K562 (cell line): Measurements from ENCODE around the gene TMEM161B. TPM values are rescaled to one million over a fixed set of nuclear protein-coding genes. Genes with fewer than 3 reads are reported as not detected.

Source experiments
- ATAC-seq: fragments of 200-7000 bp; cut with Tn5 transposase; 3 replicates; pipeline ENCODE4 v1.9.1; 2020; ENCODE audit warnings: moderate library complexity
- BruUV-seq: library from RNA; stranded (reverse); fragments of 400-500 nt; replicated peaks from 2 replicates; lab custom pipeline; 2021; lab: Mats Ljungman, UMichigan
- CTCF ChIA-PET: fragments of 300-600 bp; formaldehyde crosslinking; extraction: SDS; loops from one replicate; lab custom pipeline; 2021; ENCODE audit warnings: low intra/inter-chr PET ratio; lab: Yijun Ruan, JAX
- POLR2A ChIA-PET: fragments of 300-600, 350-650 bp; sonication (Branson Sonifier 250); formaldehyde crosslinking; extraction: SDS; loops from one replicate; lab custom pipeline; 2021; ENCODE audit warnings: antibody characterized with exemption, inconsistent platforms; lab: Yijun Ruan, JAX
- DNase-seq, 4 experiments: peaks; one replicate each; pipeline versions ENCODE4 v3.0.0 to v3.0.0-alpha.2; 2011 to 2018; ENCODE audit warnings: low spot score in 3 of 4, mixed read lengths in 3 of 4; ENCODE audit errors: extremely low read depth in 1 of 4
- FAIRE-seq: peaks from 2 replicates; lab custom pipeline; 2011; peaks lifted over from hg19 to GRCh38; lab: Jason Lieb, UNC
- H2AFZ ChIP-seq: 2 replicates; pipeline ENCODE4 v1.6.0; 2011; ENCODE audit warnings: low read depth, low read length, control low read depth, inconsistent platforms
- H3K27ac ChIP-seq: fragments of 200-600 bp; 3 replicates; pipeline ENCODE4 v1.8.0; 2011; ENCODE audit warnings: low read depth, mild to moderate bottlenecking, control low read depth, inconsistent platforms, low read length, moderate library complexity, mixed read lengths; ENCODE audit errors: extremely low read depth
- H3K27me3 ChIP-seq, 2 experiments: fragments of 300-600 bp in 1 of 2; 2 replicates in 1 of 2; 3 replicates in 1 of 2; pipeline versions ENCODE4 v1.6.0 to v1.8.0; 2011; ENCODE audit warnings: inconsistent platforms in 2 of 2, low read length in 2 of 2, mild to moderate bottlenecking in 1 of 2, mixed read lengths in 1 of 2, moderate library complexity in 1 of 2; ENCODE audit not compliant: control insufficient read depth in 2 of 2, insufficient read depth in 2 of 2
- H3K36me3 ChIP-seq: fragments of 300-600 bp; 3 replicates; pipeline ENCODE4 v1.8.0; 2011; ENCODE audit warnings: mild to moderate bottlenecking, low read length, inconsistent platforms; ENCODE audit not compliant: control insufficient read depth, insufficient read depth
- H3K4me1 ChIP-seq, 2 experiments: fragments of 200-600 bp in 1 of 2; replicated peaks in 1 of 2; 2 replicates in 1 of 2; 3 replicates in 1 of 2; pipeline versions ENCODE4 v1.5.1 to v1.8.0; 2011; ENCODE audit warnings: inconsistent platforms in 2 of 2, low read length in 2 of 2, mild to moderate bottlenecking in 1 of 2, mixed read lengths in 1 of 2, moderate library complexity in 1 of 2; ENCODE audit not compliant: control insufficient read depth in 2 of 2, insufficient read depth in 2 of 2
- H3K4me2 ChIP-seq: 2 replicates; pipeline ENCODE4 v1.6.1; 2011; ENCODE audit warnings: low read length, control low read depth, inconsistent platforms, mixed read lengths; ENCODE audit not compliant: insufficient read depth
- H3K4me3 ChIP-seq: fragments of 200-600 bp; sonication (generic), shearing (Covaris generic); 2 replicates; pipeline ENCODE4 v1.5.1; 2016; ENCODE audit warnings: control low read depth, inconsistent platforms
- H3K79me2 ChIP-seq: fragments of 200-600 bp; 3 replicates; pipeline ENCODE4 v1.8.0; 2011; ENCODE audit warnings: low read length, inconsistent platforms; ENCODE audit not compliant: control insufficient read depth, insufficient read depth
- H3K9ac ChIP-seq, 2 experiments: 2 replicates each; pipeline versions ENCODE4 v1.6.0 to v1.6.1; 2011; ENCODE audit warnings: low read depth in 2 of 2, low read length in 2 of 2, control low read depth in 1 of 2, inconsistent platforms in 1 of 2, mild to moderate bottlenecking in 1 of 2, mixed read lengths in 1 of 2; ENCODE audit not compliant: insufficient read depth in 1 of 2
- H3K9me1 ChIP-seq: one replicate; pipeline ENCODE4 v1.6.0; 2011; ENCODE audit warnings: inconsistent platforms, mild to moderate bottlenecking, low read length, moderate library complexity; ENCODE audit not compliant: control insufficient read depth, insufficient read depth
- H3K9me3 ChIP-seq: replicated peaks from 2 replicates; pipeline ENCODE4 v1.5.1; 2011; ENCODE audit warnings: low read depth, low read length, inconsistent platforms; ENCODE audit not compliant: control insufficient read depth, insufficient read depth
- H4K20me1 ChIP-seq: replicated peaks from 2 replicates; pipeline ENCODE4 v1.6.1; 2011; ENCODE audit warnings: low read length, inconsistent platforms, mixed read lengths; ENCODE audit not compliant: control insufficient read depth, insufficient read depth
- CBX1 ChIP-seq: sonication (generic); IDR thresholded peaks from 2 replicates; pipeline ENCODE4 v1.6.1; 2016; ENCODE audit warnings: antibody characterized with exemption, low read depth, mild to moderate bottlenecking
- ELF1 ChIP-seq: fragments of 200-800 bp; sonication (Bioruptor generic); IDR thresholded peaks from 2 replicates; pipeline ENCODE4 v1.6.1; 2016; ENCODE audit warnings: missing genetic modification characterization, missing compliant biosample characterization
- MEIS2 ChIP-seq: fragments of 450-650 bp; IDR thresholded peaks from 2 replicates; pipeline ENCODE4 v1.6.1; 2014; ENCODE audit warnings: mild to moderate bottlenecking; ENCODE audit not compliant: partially characterized antibody
- MLX ChIP-seq, 2 experiments: fragments of 450-650 bp in 1 of 2; sonication (generic) in 1 of 2; formaldehyde crosslinking; conservative IDR thresholded peaks; 2 replicates each; pipeline versions ENCODE4 v1.4.0 to v1.8.1; 2020 to 2022; ENCODE audit warnings: mild to moderate bottlenecking in 1 of 2, missing genetic modification reagents in 1 of 2
- PBX2 ChIP-seq, 2 experiments: IDR thresholded peaks in 1 of 2; conservative IDR thresholded peaks in 1 of 2; 2 replicates each; pipeline ENCODE4 v1.6.1; 2016; ENCODE audit warnings: low read depth in 2 of 2, mild to moderate bottlenecking in 1 of 2, missing compliant biosample characterization in 1 of 2, missing genetic modification characterization in 1 of 2, moderate library complexity in 1 of 2
- SIN3B ChIP-seq: fragments of 450-650 bp; IDR thresholded peaks from 2 replicates; pipeline ENCODE4 v1.6.1; 2017; ENCODE audit warnings: low read depth, mild to moderate bottlenecking, moderate library complexity
- TEAD1 ChIP-seq, 2 experiments: fragments of 450-650 bp in 1 of 2; sonication (generic) in 1 of 2; formaldehyde crosslinking; IDR thresholded peaks; 2 replicates each; pipeline versions ENCODE4 v1.4.0 to v1.8.0; 2020 to 2022; ENCODE audit warnings: mild to moderate bottlenecking in 2 of 2, missing genetic modification reagents in 1 of 2
- TGIF2 ChIP-seq: sonication (generic); formaldehyde crosslinking; IDR thresholded peaks from 2 replicates; pipeline ENCODE4 v1.8.1; 2022; ENCODE audit warnings: mild to moderate bottlenecking, missing genetic modification reagents, moderate library complexity
- WGBS: fragments of 100-300 bp; shearing (Covaris generic); methylation state at CpG from one replicate; pipeline ENCODE4 v1.1.6; 2016; ENCODE audit warnings: low coverage, mixed read lengths; ENCODE audit not compliant: insufficient coverage; ENCODE audit errors: missing lambda C conversion rate; 5-methylcytosine and 5-hydroxymethylcytosine counted together
- in situ Hi-C: fragments of 300-500 bp; cut with MboI; formaldehyde crosslinking; loops from 4 replicates; pipeline ENCODE4 v1.15.0; 2018; ENCODE audit warnings: inconsistent platforms, mixed read lengths
- intact Hi-C: fragments of 100-400 bp; cut with micrococcal nuclease; formaldehyde crosslinking; loops from 2 replicates; pipeline ENCODE4 v1.14.2; 2022
- polyA plus RNA-seq, 8 experiments: library from polyadenylated mRNA; depleted of rRNA in 4 of 8; stranded (reverse) in 5 of 8; unstranded in 3 of 8; fragments of >200 nt; fragmentation: Nextera tagmentation in 2 of 8; fragmentation: Illumina TruSeq in 1 of 8; extraction: Ambion mirVana in 2 of 8; extraction: Trizol in 1 of 8; gene quantifications; 2 replicates each; pipeline versions ENCODE4 v1.2.1 to v1.2.3, GENCODE V29; 2011 to 2014; ENCODE audit warnings: inconsistent platforms in 1 of 8, missing spikeins in 1 of 8
- total RNA-seq, 7 experiments: library from RNA; depleted of rRNA in 6 of 7; stranded (reverse); fragments of >200 nt in 6 of 7; fragmentation: Illumina TruSeq in 2 of 7; extraction: Trizol in 2 of 7; gene quantifications; 2 replicates each; pipeline versions ENCODE4 v1.2.1 to v1.2.3, GENCODE V29; 2011 to 2021; ENCODE audit warnings: low replicate concordance in 1 of 7
- TF ChIP-seq, protein P1 (sequence below): fragments of 150-350 bp; conservative IDR thresholded peaks from 2 replicates; pipeline ENCODE4 v1.6.1; 2014; ENCODE audit warnings: low read length
- TF ChIP-seq, protein P2 (sequence below): fragments of 450-650 bp; IDR thresholded peaks from 2 replicates; pipeline ENCODE4 v1.7.0; 2016; ENCODE audit warnings: borderline replicate concordance
- TF ChIP-seq, protein P3 (sequence below): fragments of 450-650 bp; IDR thresholded peaks from 2 replicates; pipeline ENCODE4 v1.6.1; 2018; ENCODE audit warnings: mild to moderate bottlenecking, low read depth; ENCODE audit not compliant: partially characterized antibody

TMEM161B gene
- total and polyA plus RNA-seq, 9 of the 15 experiments (the other 6 are each of a cell fraction or from before 2014, with no cell fraction given) = 18.9 to 57.1 (median 40.6) TPM

DNA sequence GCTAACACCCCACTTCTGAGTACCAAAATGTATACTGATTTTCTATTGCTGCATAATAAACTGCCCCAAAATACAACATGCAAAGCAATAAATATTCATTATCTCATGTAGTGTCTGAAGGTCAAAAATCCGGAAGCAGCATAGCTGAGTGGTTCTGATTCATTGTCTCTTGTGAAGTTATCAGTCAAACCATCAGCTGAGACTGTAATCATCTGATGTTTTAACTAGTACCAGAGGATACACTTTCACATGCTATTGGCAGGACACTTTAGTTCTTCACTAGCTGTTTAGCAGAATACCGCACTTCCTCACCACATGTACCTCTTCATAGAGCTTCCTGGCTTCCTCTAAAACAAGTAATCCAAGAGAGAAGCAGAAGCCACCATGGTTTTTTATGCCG is 12.7 kb upstream of the TMEM161B start:
- DNase-seq = no peak
- FAIRE-seq = no peak
- no peak for ATAC-seq
- intact Hi-C loops = no loop called here
- ChIA-PET POLR2A (no interaction called here), CTCF (no interaction called here)
- in situ Hi-C loops = no loop called here
- Histone ChIP-seq H3K9ac (no peak overlapping the region), H3K36me3 (peaks cover 27% of the 10 kb centered on the region; the same call in 2 of the 3 replicates), H3K4me2 (no peak overlapping the region), H2AFZ (no peak overlapping the region), H3K9me3 (no peaks in the 10 kb centered on the region), H3K9me1 (no peaks in the 10 kb centered on the region), H4K20me1 (no peaks in the 10 kb centered on the region), H3K4me3 (no peak overlapping the region), H3K27ac (no peak overlapping the region), H3K79me2 (no peaks in the 10 kb centered on the region), H3K4me1 (peaks cover 0 to 2% of the 10 kb centered on the region in 2 experiments; a peak in 1 of 5 replicates), H3K27me3 (no peaks in the 10 kb centered on the region)
- WGBS = 63% methylated on average over 3 of the region's 3 CpGs
- BruUV-seq = no TSS peak
- no peak for TF ChIP-seq MLX (CRISPR knock-in tag; conservative IDR thresholded peaks at IDR 0.05)
- TF ChIP-seq TGIF2 = no peak
- peak; percentile 46 for TF ChIP-seq MEIS2
- TF ChIP-seq SIN3B = no peak
- no peak for TF ChIP-seq PBX2 (CRISPR knock-in tag; IDR thresholded peaks at IDR 0.05; ENCODE audit: low read depth)
- TF ChIP-seq PBX2 (tag; conservative IDR thresholded peaks at IDR 0.05; ENCODE audit: low read depth) = peak; percentile 52
- 0 out of 2 replicates have a peak, but pooled peaks have one; percentile 17 for TF ChIP-seq ELF1 (tag)
- no peak for TF ChIP-seq CBX1
- TF ChIP-seq, protein P1, sequence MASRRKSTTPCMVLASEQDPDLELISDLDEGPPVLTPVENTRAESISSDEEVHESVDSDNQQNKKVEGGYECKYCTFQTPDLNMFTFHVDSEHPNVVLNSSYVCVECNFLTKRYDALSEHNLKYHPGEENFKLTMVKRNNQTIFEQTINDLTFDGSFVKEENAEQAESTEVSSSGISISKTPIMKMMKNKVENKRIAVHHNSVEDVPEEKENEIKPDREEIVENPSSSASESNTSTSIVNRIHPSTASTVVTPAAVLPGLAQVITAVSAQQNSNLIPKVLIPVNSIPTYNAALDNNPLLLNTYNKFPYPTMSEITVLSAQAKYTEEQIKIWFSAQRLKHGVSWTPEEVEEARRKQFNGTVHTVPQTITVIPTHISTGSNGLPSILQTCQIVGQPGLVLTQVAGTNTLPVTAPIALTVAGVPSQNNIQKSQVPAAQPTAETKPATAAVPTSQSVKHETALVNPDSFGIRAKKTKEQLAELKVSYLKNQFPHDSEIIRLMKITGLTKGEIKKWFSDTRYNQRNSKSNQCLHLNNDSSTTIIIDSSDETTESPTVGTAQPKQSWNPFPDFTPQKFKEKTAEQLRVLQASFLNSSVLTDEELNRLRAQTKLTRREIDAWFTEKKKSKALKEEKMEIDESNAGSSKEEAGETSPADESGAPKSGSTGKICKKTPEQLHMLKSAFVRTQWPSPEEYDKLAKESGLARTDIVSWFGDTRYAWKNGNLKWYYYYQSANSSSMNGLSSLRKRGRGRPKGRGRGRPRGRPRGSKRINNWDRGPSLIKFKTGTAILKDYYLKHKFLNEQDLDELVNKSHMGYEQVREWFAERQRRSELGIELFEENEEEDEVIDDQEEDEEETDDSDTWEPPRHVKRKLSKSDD = no peak
- 0 out of 4 replicates have a peak, but pooled peaks of 1 of the 2 experiments have one; percentile 34 for TF ChIP-seq TEAD1 (CRISPR knock-in tag; IDR thresholded peaks at IDR 0.05)
- TF ChIP-seq, protein P2, sequence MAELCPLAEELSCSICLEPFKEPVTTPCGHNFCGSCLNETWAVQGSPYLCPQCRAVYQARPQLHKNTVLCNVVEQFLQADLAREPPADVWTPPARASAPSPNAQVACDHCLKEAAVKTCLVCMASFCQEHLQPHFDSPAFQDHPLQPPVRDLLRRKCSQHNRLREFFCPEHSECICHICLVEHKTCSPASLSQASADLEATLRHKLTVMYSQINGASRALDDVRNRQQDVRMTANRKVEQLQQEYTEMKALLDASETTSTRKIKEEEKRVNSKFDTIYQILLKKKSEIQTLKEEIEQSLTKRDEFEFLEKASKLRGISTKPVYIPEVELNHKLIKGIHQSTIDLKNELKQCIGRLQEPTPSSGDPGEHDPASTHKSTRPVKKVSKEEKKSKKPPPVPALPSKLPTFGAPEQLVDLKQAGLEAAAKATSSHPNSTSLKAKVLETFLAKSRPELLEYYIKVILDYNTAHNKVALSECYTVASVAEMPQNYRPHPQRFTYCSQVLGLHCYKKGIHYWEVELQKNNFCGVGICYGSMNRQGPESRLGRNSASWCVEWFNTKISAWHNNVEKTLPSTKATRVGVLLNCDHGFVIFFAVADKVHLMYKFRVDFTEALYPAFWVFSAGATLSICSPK = no peak
- TF ChIP-seq, protein P3, sequence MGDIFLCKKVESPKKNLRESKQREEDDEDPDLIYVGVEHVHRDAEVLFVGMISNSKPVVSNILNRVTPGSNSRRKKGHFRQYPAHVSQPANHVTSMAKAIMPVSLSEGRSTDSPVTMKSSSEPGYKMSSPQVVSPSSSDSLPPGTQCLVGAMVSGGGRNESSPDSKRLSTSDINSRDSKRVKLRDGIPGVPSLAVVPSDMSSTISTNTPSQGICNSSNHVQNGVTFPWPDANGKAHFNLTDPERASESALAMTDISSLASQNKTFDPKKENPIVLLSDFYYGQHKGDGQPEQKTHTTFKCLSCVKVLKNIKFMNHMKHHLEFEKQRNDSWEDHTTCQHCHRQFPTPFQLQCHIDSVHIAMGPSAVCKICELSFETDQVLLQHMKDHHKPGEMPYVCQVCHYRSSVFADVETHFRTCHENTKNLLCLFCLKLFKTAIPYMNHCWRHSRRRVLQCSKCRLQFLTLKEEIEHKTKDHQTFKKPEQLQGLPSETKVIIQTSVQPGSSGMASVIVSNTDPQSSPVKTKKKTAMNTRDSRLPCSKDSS = no peak
